ENCODE data around the gene SPOCK1. TPM values are rescaled to one million over a fixed set of nuclear protein-coding genes. Genes with fewer than 3 reads are reported as not detected.

Gene SPOCK1
- total and polyA plus RNA-seq, 9 of the 15 experiments (the other 6 are each of a cell fraction or from before 2014, with no cell fraction given): 0.01 to 0.35 (median 0.04) TPM; not detected in 6

DNA sequence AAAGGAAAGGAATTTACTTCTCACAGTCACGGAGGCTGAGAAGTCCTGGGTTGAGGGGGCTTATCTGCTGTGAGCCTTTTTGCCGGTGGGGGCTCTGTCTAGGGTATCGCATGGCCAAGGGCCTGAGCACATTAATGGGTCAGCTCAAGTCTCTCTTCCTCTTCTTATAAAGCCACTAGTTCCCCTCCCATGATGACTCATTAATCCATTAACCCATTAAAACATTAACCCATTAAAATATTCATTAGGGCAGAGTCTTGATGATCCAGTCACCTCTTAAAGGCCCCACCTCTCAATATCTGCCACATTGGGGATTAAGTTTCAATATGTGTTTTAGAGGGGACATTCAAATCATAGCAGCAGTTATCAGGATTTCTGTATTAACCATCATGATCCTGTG lies 406.3 kb downstream of the SPOCK1 start:
- FAIRE-seq: no peak
- BruUV-seq (replicated peaks): no TSS peak
- TF ChIP-seq CBX2 (IDR thresholded peaks at IDR 0.05; ENCODE audit: insufficient read depth, low read length, poor library complexity, severe bottlenecking): no peak
- no peak for TF ChIP-seq SNIP1 (IDR thresholded peaks at IDR 0.05; ENCODE audit: low read depth)
- TF ChIP-seq, protein P1, sequence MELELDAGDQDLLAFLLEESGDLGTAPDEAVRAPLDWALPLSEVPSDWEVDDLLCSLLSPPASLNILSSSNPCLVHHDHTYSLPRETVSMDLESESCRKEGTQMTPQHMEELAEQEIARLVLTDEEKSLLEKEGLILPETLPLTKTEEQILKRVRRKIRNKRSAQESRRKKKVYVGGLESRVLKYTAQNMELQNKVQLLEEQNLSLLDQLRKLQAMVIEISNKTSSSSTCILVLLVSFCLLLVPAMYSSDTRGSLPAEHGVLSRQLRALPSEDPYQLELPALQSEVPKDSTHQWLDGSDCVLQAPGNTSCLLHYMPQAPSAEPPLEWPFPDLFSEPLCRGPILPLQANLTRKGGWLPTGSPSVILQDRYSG (tag; conservative IDR thresholded peaks at IDR 0.05; ENCODE audit: low read depth): no peak
- no peak for TF ChIP-seq ZNF324 (CRISPR knock-in tag; IDR thresholded peaks at IDR 0.05)
- no peak for TF ChIP-seq ZNF57 (CRISPR knock-in tag; IDR thresholded peaks at IDR 0.05)
- no peak for TF ChIP-seq SMAD1 (IDR thresholded peaks at IDR 0.05; ENCODE audit: low read depth, low read length, partially characterized antibody)
- TF ChIP-seq SRSF9 (IDR thresholded peaks at IDR 0.05; ENCODE audit: borderline replicate concordance, low read depth, low read length): no peak
- TF ChIP-seq CEBPB (tag; IDR thresholded peaks at IDR 0.05): no peak
- TF ChIP-seq, protein P2, sequence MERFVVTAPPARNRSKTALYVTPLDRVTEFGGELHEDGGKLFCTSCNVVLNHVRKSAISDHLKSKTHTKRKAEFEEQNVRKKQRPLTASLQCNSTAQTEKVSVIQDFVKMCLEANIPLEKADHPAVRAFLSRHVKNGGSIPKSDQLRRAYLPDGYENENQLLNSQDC (CRISPR knock-in tag; IDR thresholded peaks at IDR 0.05): no peak
- TF ChIP-seq ZNF644 (tag; IDR thresholded peaks at IDR 0.05; ENCODE audit: low read depth): no peak
- no peak for TF ChIP-seq ATF1 (CRISPR knock-in tag; IDR thresholded peaks at IDR 0.05)
- no peak for TF ChIP-seq ATF1 (tag; IDR thresholded peaks at IDR 0.05)
- TF ChIP-seq RBM22 (IDR thresholded peaks at IDR 0.05; ENCODE audit: low read depth, low read length, poor library complexity, severe bottlenecking): no peak
- TF ChIP-seq CC2D1A (IDR thresholded peaks at IDR 0.05): no peak
- POLR2A ChIA-PET: interaction anchor here (0.7 kb wide), 1 partner anchor 604 kb away, joined by 3 read pairs; no protein-coding TSS in a partner anchor
- ATAC-seq: no peak
- Histone ChIP-seq H3K36me3 (ENCODE audit: control insufficient read depth, insufficient read depth, low read length) (no peaks in the 10 kb centered on the region), H4K20me1 (replicated peaks; ENCODE audit: control insufficient read depth, insufficient read depth, low read length) (no peaks in the 10 kb centered on the region), H3K4me1 (replicated peaks in 1 of 2; ENCODE audit: control insufficient read depth in 2 of 2, insufficient read depth in 2 of 2, low read length in 2 of 2) (no peaks in the 10 kb centered on the region), H3K4me2 (ENCODE audit: insufficient read depth, low read length) (no peak overlapping the region), H3K9me1 (ENCODE audit: control insufficient read depth, insufficient read depth, low read length) (no peaks in the 10 kb centered on the region), H2AFZ (ENCODE audit: low read depth, low read length) (no peak overlapping the region), H3K4me3 (no peak overlapping the region), H3K27ac (ENCODE audit: extremely low read depth, low read depth, low read length) (no peak overlapping the region), H3K79me2 (ENCODE audit: control insufficient read depth, insufficient read depth, low read length) (no peaks in the 10 kb centered on the region), H3K9ac (ENCODE audit: insufficient read depth in 1 of 2, low read depth in 2 of 2, low read length in 2 of 2) (no peak overlapping the region), H3K9me3 (replicated peaks; ENCODE audit: control insufficient read depth, insufficient read depth, low read depth, low read length) (no peaks in the 10 kb centered on the region), H3K27me3 (ENCODE audit: control insufficient read depth in 2 of 2, insufficient read depth in 2 of 2, low read length in 2 of 2) (no peaks in the 10 kb centered on the region; a peak in 1 of 5 replicates)
- 0% methylated on average over 3 of the region's 3 CpGs for WGBS (ENCODE audit: insufficient coverage, low coverage, missing lambda C conversion rate)
- intact Hi-C loops (cut with micrococcal nuclease): no loop called here
- in situ Hi-C loops (cut with MboI): no loop called here
- no peak for DNase-seq (ENCODE audit: extremely low read depth in 1 of 4, low spot score in 3 of 4)
- CTCF ChIA-PET (ENCODE audit: low intra/inter-chr PET ratio): no interaction called here
